ENCODE measurements around the gene CHST5. TPM values are rescaled to one million over a fixed set of nuclear protein-coding genes. Genes with fewer than 3 reads are reported as not detected.

Gene CHST5
- total and polyA plus RNA-seq, 2 of the 8 experiments (the other 6 are each of a cell fraction or from before 2014, with no cell fraction given): 0.13 to 0.23 TPM

DNA sequence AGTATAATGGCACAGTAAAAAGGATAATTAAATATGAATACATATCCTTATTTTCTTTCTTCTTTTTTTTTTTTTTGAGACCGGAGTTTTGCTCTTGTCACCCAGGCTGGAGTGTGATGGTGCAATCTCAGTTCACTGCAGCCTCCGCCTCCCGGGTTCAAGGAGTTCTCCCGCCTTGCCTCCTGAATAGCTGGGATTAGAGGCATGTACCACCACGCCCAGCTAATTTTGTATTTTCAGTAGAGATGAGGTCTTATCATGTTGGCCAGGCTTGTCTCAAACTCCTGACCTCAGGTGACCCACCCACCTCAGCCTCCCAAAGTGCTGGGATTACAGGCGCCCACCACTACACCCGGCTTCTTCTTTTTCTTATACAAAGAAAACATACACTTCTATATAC lies 42.3 kb upstream of the CHST5 start (continued):
- TF ChIP-seq CBX5 (IDR thresholded peaks at IDR 0.05; ENCODE audit: low read depth, low read length) (no peak), EP300 (IDR thresholded peaks at IDR 0.05; ENCODE audit: borderline replicate concordance in 1 of 2, low read depth in 2 of 2, low read length in 2 of 2) (no peak)

Measured in H1 (cell line).